Raji (cell line): ENCODE results near the gene KRT6A.

Experiments used
- POLR2A ChIP-seq: IDR thresholded peaks from 2 replicates; pipeline ENCODE4 v1.6.1; 2011; ENCODE audit warnings: low read depth, low read length, control low read depth; ENCODE audit not compliant: insufficient read depth

KRT6A gene

GRCh38 chr12:52494518-52494917, 1.5 kb upstream of the KRT6A start:
- no peak for TF ChIP-seq POLR2A

GRCh38 chr12:52494100-52494499, 1.0 kb upstream of the KRT6A start:
- TF ChIP-seq POLR2A: no peak

GRCh38 chr12:52488736-52489135, 4.3 kb downstream of the KRT6A start:
- no peak for TF ChIP-seq POLR2A

- TF ChIP-seq POLR2A: no peak
Measured at GRCh38 chr12:52487211-52487610, 5.8 kb downstream of the KRT6A start.

GRCh38 chr12:52486166-52487105, 6.6 kb downstream of the KRT6A start:
- TF ChIP-seq POLR2A: no peak

GRCh38 chr12:52480073-52480472, 13.0 kb downstream of the KRT6A start:
- TF ChIP-seq POLR2A: no peak

- TF ChIP-seq POLR2A: no peak
Measured at GRCh38 chr12:52477651-52478050, 15.4 kb downstream of the KRT6A start.

GRCh38 chr12:52474212-52474611, 18.8 kb downstream of the KRT6A start:
- TF ChIP-seq POLR2A: no peak

GRCh38 chr12:52473768-52474167, 19.3 kb downstream of the KRT6A start, which contains the start of gene KRT6C:
Gene KRT6C, minus strand, starts transcription at chr12:52473805. Its CDS starts 68 bp downstream, at chr12:52473737.
- no peak for TF ChIP-seq POLR2A

GRCh38 chr12:52469853-52470252, 23.2 kb downstream of the KRT6A start:
- no peak for TF ChIP-seq POLR2A

- no peak for TF ChIP-seq POLR2A
Measured at GRCh38 chr12:52464897-52465296, 28.2 kb downstream of the KRT6A start.

- no peak for TF ChIP-seq POLR2A
Measured at GRCh38 chr12:52461693-52462092, 31.4 kb downstream of the KRT6A start.

- no peak for TF ChIP-seq POLR2A
Measured at GRCh38 chr12:52458861-52459260, 34.2 kb downstream of the KRT6A start.

- no peak for TF ChIP-seq POLR2A
Measured at GRCh38 chr12:52455821-52456220, 37.2 kb downstream of the KRT6A start.

- TF ChIP-seq POLR2A: no peak
Measured at GRCh38 chr12:52454411-52455201, 38.5 kb downstream of the KRT6A start.

- no peak for TF ChIP-seq POLR2A
Measured at GRCh38 chr12:52452101-52452500, 41.0 kb downstream of the KRT6A start, which contains the start of gene KRT6B. Gene KRT6B, minus strand, starts transcription at chr12:52452146. Its CDS starts 68 bp downstream, at chr12:52452078.
